GM21529 (cell line): ENCODE data around the gene NGDN.
"Not testable (repeated sequence)": the region's sequence is repeated elsewhere in the genome, so short reads cannot be mapped to it uniquely, and the experiment has no call there.

Experiments used
- ATAC-seq: cut with Tn5 transposase; IDR thresholded peaks from one replicate; pipeline ENCODE4 v1.9.1; 2021; ENCODE audit not compliant: unreplicated experiment

The NGDN gene

GRCh38 chr14:23438101-23438971, 31.2 kb upstream of the NGDN start:
- ATAC-seq = no peak

GRCh38 chr14:23439107-23439835, 30.2 kb upstream of the NGDN start:
- no peak for ATAC-seq

DNA sequence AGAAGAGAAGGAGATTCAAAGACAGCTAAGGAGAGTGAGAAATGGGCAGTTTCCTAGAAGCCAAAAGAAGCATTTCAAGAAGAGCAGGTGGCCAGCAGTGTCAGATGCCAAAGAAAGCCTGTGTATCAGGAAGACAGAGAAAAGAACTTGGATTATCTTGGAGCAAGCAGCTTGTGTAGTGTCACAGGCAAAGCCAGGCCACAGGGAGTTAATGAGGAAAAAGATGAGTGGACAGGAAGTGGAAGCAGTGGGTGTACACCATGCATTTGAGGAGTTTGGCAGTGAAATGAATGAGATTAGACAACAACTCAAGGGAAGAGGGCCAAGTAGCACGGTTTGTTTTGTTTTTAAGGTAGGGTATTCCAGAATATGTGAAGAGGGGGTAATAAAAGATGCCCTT, 28.4 kb upstream of the NGDN start:
- no peak for ATAC-seq

DNA sequence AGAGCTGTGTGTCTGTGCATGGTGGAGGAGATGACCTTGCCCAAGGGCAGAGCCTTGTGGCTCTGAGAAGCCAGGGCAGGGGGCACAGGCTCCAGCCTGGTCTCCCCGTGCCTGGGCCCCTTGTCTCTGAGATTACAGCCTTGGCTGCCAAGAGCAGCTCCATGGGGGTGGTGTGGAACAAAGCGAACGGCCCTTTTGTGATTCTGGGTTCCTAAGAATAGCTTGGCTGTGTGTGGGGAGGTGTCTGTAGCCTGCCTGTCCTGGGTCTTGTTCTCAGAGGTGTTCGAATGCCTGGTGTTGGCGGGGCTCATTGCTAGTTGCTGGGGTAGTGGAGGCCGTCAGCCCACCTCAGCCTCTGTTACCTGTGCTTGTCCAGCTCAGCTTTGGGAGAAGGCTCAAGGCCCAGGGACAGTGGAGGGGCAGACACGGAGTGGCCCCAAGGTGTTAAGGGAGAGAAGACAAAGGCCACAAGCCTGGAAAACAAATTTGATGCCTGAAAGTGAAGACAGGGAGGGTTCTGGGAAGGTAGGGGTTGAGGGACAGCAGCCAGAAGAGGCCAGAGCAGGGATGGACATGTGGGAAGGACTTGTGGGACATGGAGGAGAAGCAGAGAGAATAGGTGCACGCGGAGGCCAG, 26.7 kb upstream of the NGDN start:
- ATAC-seq = no peak

- ATAC-seq = no peak
Measured at GRCh38 chr14:23443411-23443812, 26.1 kb upstream of the NGDN start.

DNA sequence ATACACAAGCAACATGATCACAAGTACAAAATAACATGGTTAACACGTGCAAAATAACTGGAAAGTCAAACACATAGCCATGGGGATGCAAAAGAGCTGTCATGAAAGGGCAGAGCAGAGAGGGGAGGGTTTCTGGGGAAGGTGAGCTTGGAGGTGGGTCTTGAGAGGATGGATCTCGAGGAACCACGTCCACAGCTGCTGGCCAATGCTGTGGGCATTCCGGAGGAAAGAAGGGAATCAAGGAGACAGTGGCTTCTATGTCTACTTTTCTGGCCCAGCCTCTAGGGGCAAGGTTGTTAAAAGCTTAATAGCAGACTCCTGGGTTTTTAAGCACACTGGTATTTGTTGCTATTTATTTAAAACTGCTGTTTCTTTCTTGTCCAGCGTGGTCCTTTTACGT, 25.6 kb upstream of the NGDN start:
- no peak for ATAC-seq

DNA sequence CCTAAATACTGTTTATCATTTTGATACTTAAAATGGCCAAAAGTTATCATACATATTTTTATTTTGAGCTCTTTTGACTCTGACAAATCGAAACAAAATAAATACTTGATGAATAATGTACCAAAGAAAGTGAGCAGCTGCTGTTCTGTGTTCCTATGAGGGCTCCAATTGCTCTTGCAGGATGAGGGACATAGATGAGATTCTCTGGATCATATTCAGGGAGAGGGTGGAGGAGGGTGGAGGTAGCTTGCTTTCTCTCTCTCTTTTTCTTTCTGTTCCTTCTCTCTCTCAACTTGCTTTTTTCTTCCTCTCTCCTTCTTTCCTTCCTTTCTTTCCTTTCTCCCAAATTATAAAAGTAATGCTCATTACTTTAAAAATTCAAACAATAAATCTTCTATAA, 25.2 kb upstream of the NGDN start:
- ATAC-seq = no peak

DNA sequence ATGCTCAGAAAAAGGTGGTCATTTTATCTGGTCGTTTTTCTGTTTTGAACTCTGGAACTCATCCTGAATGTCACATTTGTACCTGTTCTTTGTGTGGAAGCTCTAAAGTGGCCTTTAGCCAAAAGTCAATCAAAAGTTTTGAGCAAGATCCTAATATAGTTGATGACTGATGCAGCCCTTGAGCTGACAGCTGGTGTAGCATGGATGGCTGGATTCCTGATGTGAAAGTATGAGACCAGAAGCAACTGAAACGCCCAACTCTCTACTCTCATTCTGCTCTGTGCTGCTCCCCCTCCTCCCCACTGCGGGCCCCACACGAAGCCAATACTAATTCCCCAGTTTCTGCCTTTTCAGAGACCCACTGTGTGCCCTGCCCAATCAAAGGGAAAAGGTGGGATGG, 23.7 kb upstream of the NGDN start:
- ATAC-seq = no peak

GRCh38 chr14:23446291-23446851, 23.1 kb upstream of the NGDN start:
- ATAC-seq = no peak

- no peak for ATAC-seq
Measured at GRCh38 chr14:23447361-23448350, 21.8 kb upstream of the NGDN start.

- no peak for ATAC-seq
Measured at GRCh38 chr14:23449314-23449713, 20.2 kb upstream of the NGDN start.

DNA sequence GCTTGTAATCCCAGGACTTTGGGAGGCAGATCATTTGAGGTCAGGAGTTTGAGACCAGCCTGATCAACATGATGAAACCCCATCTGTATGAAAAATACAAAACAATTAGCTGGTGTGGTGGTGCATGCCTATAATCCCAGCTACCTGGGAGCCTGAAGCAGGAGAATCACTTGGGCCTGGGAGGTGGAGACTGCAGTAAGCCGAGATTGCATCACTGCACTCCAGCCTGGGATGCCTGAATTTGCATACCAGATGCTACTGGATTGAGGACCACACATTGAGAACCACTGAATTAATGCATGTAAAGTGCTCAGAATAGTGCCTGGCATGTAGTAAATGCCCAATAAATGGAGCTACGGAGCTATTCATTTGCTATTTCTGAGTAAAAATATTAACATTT, 19.1 kb upstream of the NGDN start:
- no peak for ATAC-seq

GRCh38 chr14:23452237-23452636, 17.3 kb upstream of the NGDN start:
- ATAC-seq = no peak

GRCh38 chr14:23454445-23454856, 15.1 kb upstream of the NGDN start:
- ATAC-seq = no peak

DNA sequence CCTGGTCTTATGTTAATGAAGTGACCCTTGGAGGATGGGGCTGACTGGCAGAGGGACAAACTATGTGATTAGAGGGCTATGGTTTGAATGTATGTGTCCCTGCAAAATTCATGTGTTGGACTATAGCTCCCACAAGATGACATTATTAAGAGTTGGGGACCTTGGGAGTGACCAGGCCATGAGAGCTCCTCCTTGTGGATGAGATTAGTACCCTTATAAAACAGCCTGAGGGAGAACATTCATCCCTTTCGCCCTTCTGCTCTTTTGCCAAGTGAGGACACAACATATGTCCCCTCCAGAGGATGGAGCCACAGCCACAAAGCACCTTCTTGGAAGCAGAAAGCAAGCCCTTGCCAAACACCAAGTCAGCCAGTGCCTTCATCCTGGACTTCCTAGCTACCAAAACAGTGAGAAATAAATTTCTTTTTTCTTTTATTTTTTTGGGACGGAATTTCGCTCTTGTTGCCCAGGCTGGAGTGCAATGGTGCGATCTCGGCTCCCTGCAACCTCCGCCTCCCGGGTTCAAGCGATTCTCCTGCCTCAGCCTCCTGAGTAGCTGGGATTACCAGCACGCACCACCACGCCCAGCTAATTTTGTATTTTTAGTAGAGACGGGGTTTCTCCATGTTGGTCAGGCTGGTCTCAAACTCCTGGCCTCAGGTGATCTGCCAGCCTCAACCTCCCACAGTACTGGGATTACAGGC, 12.5 kb upstream of the NGDN start:
- ATAC-seq = not testable (repeated sequence)

GRCh38 chr14:23457587-23458445, 11.7 kb upstream of the NGDN start:
- no peak for ATAC-seq

DNA sequence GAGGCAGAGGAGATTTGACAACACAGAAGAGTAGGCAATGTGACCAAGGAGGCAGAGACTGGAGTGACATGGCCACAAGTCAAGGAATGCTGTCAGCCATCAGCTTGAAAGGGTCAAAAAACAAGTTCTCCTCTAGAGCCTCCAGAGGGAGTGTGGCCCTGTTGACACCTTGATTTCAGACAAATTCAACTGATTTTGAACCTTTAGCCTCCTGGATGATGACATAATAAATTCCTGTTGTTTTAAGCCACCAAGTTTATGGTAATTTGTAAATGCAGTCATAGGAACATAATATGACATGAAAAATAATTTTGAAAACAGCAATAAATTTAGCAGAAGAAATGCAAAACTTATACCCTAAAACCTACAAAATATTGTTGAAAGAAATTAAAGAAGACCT, 8.5 kb upstream of the NGDN start:
- ATAC-seq = no peak

GRCh38 chr14:23464700-23465099, 4.8 kb upstream of the NGDN start:
- no peak for ATAC-seq

GRCh38 chr14:23465261-23465660, 4.2 kb upstream of the NGDN start:
- no peak for ATAC-seq
